OCI-LY3 (cell line): ENCODE measurements around the gene CKS2.

Experiments
- H2AFZ ChIP-seq: fragments of 200-600, 300-600 bp; shearing (Covaris generic); 2 replicates; pipeline ENCODE4 v1.6.0; 2014; ENCODE audit warnings: antibody characterized with exemption, low read depth, low read length
- H3K27ac ChIP-seq: fragments of 200-600, 300-600 bp; sonication (generic); 2 replicates; pipeline ENCODE4 v1.5.1; 2014; ENCODE audit warnings: mild to moderate bottlenecking, low read length, moderate library complexity, mixed read lengths
- H3K27me3 ChIP-seq: fragments of 200-600, 300-600 bp; sonication (generic); 2 replicates; pipeline ENCODE4 v1.6.1; 2014; ENCODE audit warnings: low read depth, low read length, mixed read lengths
- H3K36me3 ChIP-seq: fragments of 200-600, 300-600 bp; sonication (generic); replicated peaks from 2 replicates; pipeline ENCODE3; 2014; ENCODE audit warnings: low read depth, low read length, mixed read lengths
- H3K4me1 ChIP-seq: fragments of 300-600, 200-600 bp; sonication (generic); 2 replicates; pipeline ENCODE4 v1.6.1; 2014; ENCODE audit warnings: low read length, mixed read lengths
- H3K4me2 ChIP-seq: fragments of 200-600, 300-600 bp; sonication (generic); 2 replicates; pipeline ENCODE4 v1.6.1; 2014; ENCODE audit warnings: low read length, mixed read lengths
- H3K4me3 ChIP-seq: fragments of 300-600, 200-600 bp; sonication (generic); 2 replicates; pipeline ENCODE4 v1.5.1; 2014; ENCODE audit warnings: antibody characterized with exemption, mild to moderate bottlenecking, low read length, moderate library complexity
- H3K79me2 ChIP-seq: fragments of 300-600, 200-600 bp; shearing (Covaris generic); 2 replicates; pipeline ENCODE4 v1.6.1; 2014; ENCODE audit warnings: mild to moderate bottlenecking, low read length, mixed read lengths
- H3K9ac ChIP-seq: fragments of 300-600, 200-600 bp; shearing (Covaris generic); 2 replicates; pipeline ENCODE4 v1.6.0; 2014; ENCODE audit warnings: mild to moderate bottlenecking, low read length, moderate library complexity
- H3K9me3 ChIP-seq: fragments of 200-600, 300-600 bp; shearing (Covaris generic); 2 replicates; pipeline ENCODE4 v1.6.1; 2014; ENCODE audit warnings: low read length, mixed read lengths; ENCODE audit not compliant: insufficient read depth
- H4K20me1 ChIP-seq: fragments of 200-600, 300-600 bp; sonication (generic); 2 replicates; pipeline ENCODE4 v1.6.1; 2016; ENCODE audit warnings: low read length, mixed read lengths; ENCODE audit not compliant: insufficient read depth
- CTCF ChIP-seq: fragments of 200-600, 300-600 bp; sonication (generic); IDR thresholded peaks from 2 replicates; pipeline ENCODE4 v1.5.1; 2014; ENCODE audit warnings: antibody characterized with exemption, low read length, low read depth
- EZH2phosphoT487 ChIP-seq: fragments of 200-600 bp; shearing (Covaris generic); IDR thresholded peaks from 2 replicates; pipeline ENCODE4 v1.6.1; 2018; ENCODE audit warnings: antibody characterized with exemption, mixed run types, low read depth

CKS2 gene

GRCh38 chr9:89361031-89361430, 50.0 kb downstream of the CKS2 start:
- H4K20me1 ChIP-seq: no peaks in the 10 kb centered on the region
- peaks cover 51% of the 10 kb centered on the region for H3K36me3 ChIP-seq
- H2AFZ ChIP-seq: no peak overlapping the region
- no peaks in the 10 kb centered on the region for H3K4me1 ChIP-seq
- no peaks in the 10 kb centered on the region for H3K27me3 ChIP-seq
- no peak overlapping the region for H3K4me2 ChIP-seq
- no peaks in the 10 kb centered on the region for H3K79me2 ChIP-seq
- no peak overlapping the region for H3K27ac ChIP-seq
- TF ChIP-seq CTCF (no peak), EZH2phosphoT487 (no peak)
- no peak overlapping the region for H3K9ac ChIP-seq
- H3K4me3 ChIP-seq: no peak overlapping the region
- no peaks in the 10 kb centered on the region for H3K9me3 ChIP-seq

GRCh38 chr9:89361816-89362646, 51.0 kb downstream of the CKS2 start:
- no peaks in the 10 kb centered on the region for H3K9me3 ChIP-seq
- no peaks in the 10 kb centered on the region for H4K20me1 ChIP-seq
- TF ChIP-seq EZH2phosphoT487: no peak
- no peak for TF ChIP-seq CTCF
- H3K27me3 ChIP-seq: no peaks in the 10 kb centered on the region
- H2AFZ ChIP-seq: no peak overlapping the region
- H3K4me3 ChIP-seq: no peak overlapping the region
- no peak overlapping the region for H3K9ac ChIP-seq
- no peaks in the 10 kb centered on the region for H3K4me1 ChIP-seq
- H3K4me2 ChIP-seq: no peak overlapping the region
- no peak overlapping the region for H3K27ac ChIP-seq
- H3K36me3 ChIP-seq: peaks cover 48% of the 10 kb centered on the region
- H3K79me2 ChIP-seq: no peaks in the 10 kb centered on the region

GRCh38 chr9:89362647-89363310, 51.8 kb downstream of the CKS2 start:
- H3K9me3 ChIP-seq: no peaks in the 10 kb centered on the region
- H3K4me1 ChIP-seq: no peaks in the 10 kb centered on the region
- TF ChIP-seq EZH2phosphoT487 (no peak), CTCF (no peak)
- peaks cover 43% of the 10 kb centered on the region for H3K36me3 ChIP-seq
- H4K20me1 ChIP-seq: no peaks in the 10 kb centered on the region
- H3K9ac ChIP-seq: no peak overlapping the region
- no peak overlapping the region for H3K27ac ChIP-seq
- H2AFZ ChIP-seq: no peak overlapping the region
- H3K79me2 ChIP-seq: no peaks in the 10 kb centered on the region
- H3K4me3 ChIP-seq: no peak overlapping the region
- no peak overlapping the region for H3K4me2 ChIP-seq
- no peaks in the 10 kb centered on the region for H3K27me3 ChIP-seq

- Histone ChIP-seq H4K20me1 (no peaks in the 10 kb centered on the region), H3K4me1 (no peaks in the 10 kb centered on the region), H3K27ac (no peak overlapping the region), H3K9ac (no peak overlapping the region), H3K27me3 (no peaks in the 10 kb centered on the region), H3K36me3 (peaks cover 39% of the 10 kb centered on the region), H3K9me3 (no peaks in the 10 kb centered on the region), H3K4me2 (no peak overlapping the region), H3K79me2 (no peaks in the 10 kb centered on the region), H3K4me3 (no peak overlapping the region), H2AFZ (no peak overlapping the region)
- TF ChIP-seq CTCF (no peak), EZH2phosphoT487 (no peak)
These were observed 52.3 kb downstream of the CKS2 start for GRCh38 chr9:89363311-89363670.
